Neural cell (in vitro differentiated cells): ENCODE results near the gene ACER1. TPM values are rescaled to one million over a fixed set of nuclear protein-coding genes. Genes with fewer than 3 reads are reported as not detected.

ENCODE experiments used
- H2AFZ ChIP-seq: fragments of 200-600, 300-800 bp; sonication (generic), shearing (Covaris generic); 2 replicates; pipeline ENCODE4 v1.6.0; 2014; ENCODE audit warnings: low read depth, mild to moderate bottlenecking, antibody characterized with exemption, low read length, moderate library complexity
- H3F3A ChIP-seq: fragments of 200-600 bp; shearing (Covaris generic); 2 replicates; pipeline ENCODE4 v1.6.1; 2016; ENCODE audit warnings: mild to moderate bottlenecking, moderate library complexity, mixed read lengths, antibody characterized with exemption, low read length; ENCODE audit not compliant: insufficient read depth, poor library complexity, severe bottlenecking
- H3K27ac ChIP-seq: fragments of 200-600, 300-800 bp; sonication (generic), shearing (Covaris generic); 2 replicates; pipeline ENCODE4 v1.5.1; 2014; ENCODE audit warnings: mild to moderate bottlenecking, low read length, moderate library complexity
- H3K27me3 ChIP-seq: fragments of 300-800, 200-600 bp; sonication (generic), shearing (Covaris generic); 2 replicates; pipeline ENCODE4 v1.6.0; 2014; ENCODE audit warnings: mild to moderate bottlenecking, low read depth, low read length, moderate library complexity; ENCODE audit not compliant: insufficient read depth
- H3K36me3 ChIP-seq: fragments of 300-800, 200-600 bp; sonication (generic), shearing (Covaris generic); 2 replicates; pipeline ENCODE4 v1.5.1; 2014; ENCODE audit warnings: mild to moderate bottlenecking, antibody characterized with exemption, low read length, moderate library complexity; ENCODE audit not compliant: insufficient read depth
- H3K4me2 ChIP-seq: fragments of 300-800, 200-600 bp; sonication (generic), shearing (Covaris generic); 2 replicates; pipeline ENCODE4 v1.6.0; 2014; ENCODE audit warnings: mild to moderate bottlenecking, low read length
- H3K4me3 ChIP-seq: fragments of 300-800, 200-600 bp; sonication (generic), shearing (Covaris generic); 2 replicates; pipeline ENCODE4 v1.5.1; 2014; ENCODE audit warnings: mild to moderate bottlenecking, low read length, moderate library complexity
- H3K79me2 ChIP-seq: fragments of 200-600 bp; shearing (Covaris generic); replicated peaks from 2 replicates; pipeline ENCODE4 v1.6.0; 2014; ENCODE audit warnings: mild to moderate bottlenecking, low read length, moderate library complexity; ENCODE audit not compliant: insufficient read depth
- H3K9ac ChIP-seq: fragments of 300-800, 200-600 bp; sonication (generic), shearing (Covaris generic); 2 replicates; pipeline ENCODE4 v1.6.1; 2016; ENCODE audit warnings: mild to moderate bottlenecking, low read length, mixed read lengths
- H3K9me2 ChIP-seq: fragments of 200-600 bp; shearing (Covaris generic); 2 replicates; pipeline ENCODE4 v1.6.1; 2016; ENCODE audit warnings: mild to moderate bottlenecking, low read length, mixed read lengths; ENCODE audit not compliant: insufficient read depth
- H3K9me3 ChIP-seq: fragments of 200-600, 300-800 bp; sonication (generic), shearing (Covaris generic); 2 replicates; pipeline ENCODE4 v1.6.1; 2016; ENCODE audit warnings: mild to moderate bottlenecking, mixed run types, low read length, moderate library complexity, mixed read lengths
- H4K20me1 ChIP-seq: fragments of 200-600 bp; shearing (Covaris generic); 2 replicates; pipeline ENCODE4 v1.6.1; 2016; ENCODE audit warnings: mild to moderate bottlenecking, mixed run types; ENCODE audit not compliant: insufficient read depth
- EP300 ChIP-seq: fragments of 450-650 bp; conservative IDR thresholded peaks from 2 replicates; pipeline ENCODE4 v1.6.1; 2014; ENCODE audit warnings: antibody characterized with exemption, mild to moderate bottlenecking, moderate library complexity; ENCODE audit not compliant: poor library complexity, severe bottlenecking
- EZH2 ChIP-seq: fragments of 200-600, 300-800 bp; shearing (Covaris generic), sonication (generic); IDR thresholded peaks from 2 replicates; pipeline ENCODE4 v1.6.1; 2014; ENCODE audit warnings: antibody characterized with exemption, low read length, borderline replicate concordance, mild to moderate bottlenecking; ENCODE audit not compliant: insufficient read depth, poor library complexity, severe bottlenecking
- MXI1 ChIP-seq: fragments of 450-650 bp; conservative IDR thresholded peaks from 2 replicates; pipeline ENCODE4 v1.6.1; 2014; ENCODE audit warnings: antibody characterized with exemption, mild to moderate bottlenecking; ENCODE audit not compliant: poor library complexity, severe bottlenecking
- POLR2AphosphoS5 ChIP-seq: IDR thresholded peaks from 2 replicates; pipeline ENCODE4 v1.6.1; 2012
- RAD21 ChIP-seq: fragments of 450-650 bp; conservative IDR thresholded peaks from 2 replicates; pipeline ENCODE4 v1.6.1; 2014; ENCODE audit warnings: antibody characterized with exemption, mild to moderate bottlenecking, moderate library complexity
- SMC3 ChIP-seq: fragments of 450-650 bp; conservative IDR thresholded peaks from 2 replicates; pipeline ENCODE4 v1.6.1; 2014; ENCODE audit warnings: antibody characterized with exemption, mild to moderate bottlenecking, moderate library complexity; ENCODE audit not compliant: poor library complexity
- TAF1 ChIP-seq: IDR thresholded peaks from 2 replicates; pipeline ENCODE4 v1.6.1; 2012; ENCODE audit warnings: low read depth
- polyA plus RNA-seq: library from polyadenylated mRNA; depleted of rRNA; stranded (reverse); fragments of >200 nt; gene quantifications from 2 replicates; pipeline ENCODE4 v1.2.3, GENCODE V29; 2014
- TF ChIP-seq, protein P1 (sequence below): fragments of 450-650 bp; IDR thresholded peaks from 2 replicates; pipeline ENCODE4 v1.5.1; 2014; ENCODE audit warnings: antibody characterized with exemption, mild to moderate bottlenecking, moderate library complexity; ENCODE audit not compliant: poor library complexity, severe bottlenecking
- TF ChIP-seq, protein P2 (sequence below): IDR thresholded peaks from 2 replicates; pipeline ENCODE4 v1.6.1; 2012; ENCODE audit warnings: borderline replicate concordance

ACER1 gene
- polyA plus RNA-seq, 1 donor from 2014 or later: not detected

DNA sequence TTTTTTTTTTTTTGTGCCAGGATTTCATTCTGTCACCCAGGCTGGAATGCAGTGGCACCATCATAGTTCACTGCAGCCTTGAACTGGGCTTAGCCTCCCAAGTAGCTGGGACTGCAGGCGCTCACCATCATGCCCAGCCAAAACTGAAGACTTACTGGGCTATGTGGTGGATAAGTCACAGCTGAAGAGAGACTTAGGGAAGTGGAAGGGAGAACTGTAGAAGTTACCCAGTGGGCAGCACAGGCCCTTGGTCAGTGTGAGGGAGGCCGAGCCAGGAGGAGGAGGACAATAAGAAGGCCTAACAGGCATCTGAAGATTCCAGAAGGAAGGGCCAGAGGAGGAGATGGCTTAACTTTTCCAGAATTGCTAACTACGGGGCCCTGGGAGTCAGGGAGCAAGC lies 46.3 kb upstream of the ACER1 start:
- TF ChIP-seq, protein P1, sequence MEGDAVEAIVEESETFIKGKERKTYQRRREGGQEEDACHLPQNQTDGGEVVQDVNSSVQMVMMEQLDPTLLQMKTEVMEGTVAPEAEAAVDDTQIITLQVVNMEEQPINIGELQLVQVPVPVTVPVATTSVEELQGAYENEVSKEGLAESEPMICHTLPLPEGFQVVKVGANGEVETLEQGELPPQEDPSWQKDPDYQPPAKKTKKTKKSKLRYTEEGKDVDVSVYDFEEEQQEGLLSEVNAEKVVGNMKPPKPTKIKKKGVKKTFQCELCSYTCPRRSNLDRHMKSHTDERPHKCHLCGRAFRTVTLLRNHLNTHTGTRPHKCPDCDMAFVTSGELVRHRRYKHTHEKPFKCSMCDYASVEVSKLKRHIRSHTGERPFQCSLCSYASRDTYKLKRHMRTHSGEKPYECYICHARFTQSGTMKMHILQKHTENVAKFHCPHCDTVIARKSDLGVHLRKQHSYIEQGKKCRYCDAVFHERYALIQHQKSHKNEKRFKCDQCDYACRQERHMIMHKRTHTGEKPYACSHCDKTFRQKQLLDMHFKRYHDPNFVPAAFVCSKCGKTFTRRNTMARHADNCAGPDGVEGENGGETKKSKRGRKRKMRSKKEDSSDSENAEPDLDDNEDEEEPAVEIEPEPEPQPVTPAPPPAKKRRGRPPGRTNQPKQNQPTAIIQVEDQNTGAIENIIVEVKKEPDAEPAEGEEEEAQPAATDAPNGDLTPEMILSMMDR: no peak
- no peak overlapping the region for H3K27ac ChIP-seq
- no peaks in the 10 kb centered on the region for H4K20me1 ChIP-seq
- H3K9me3 ChIP-seq: peaks cover 7% of the 10 kb centered on the region
- H3K9me2 ChIP-seq: no peaks in the 10 kb centered on the region
- no peak overlapping the region for H3K4me2 ChIP-seq
- H2AFZ ChIP-seq: no peak overlapping the region
- no peak overlapping the region for H3K9ac ChIP-seq
- no peaks in the 10 kb centered on the region for H3F3A ChIP-seq
- no peaks in the 10 kb centered on the region for H3K27me3 ChIP-seq
- H3K36me3 ChIP-seq: peaks cover 11% of the 10 kb centered on the region
- no peaks in the 10 kb centered on the region for H3K79me2 ChIP-seq
- no peak overlapping the region for H3K4me3 ChIP-seq

DNA sequence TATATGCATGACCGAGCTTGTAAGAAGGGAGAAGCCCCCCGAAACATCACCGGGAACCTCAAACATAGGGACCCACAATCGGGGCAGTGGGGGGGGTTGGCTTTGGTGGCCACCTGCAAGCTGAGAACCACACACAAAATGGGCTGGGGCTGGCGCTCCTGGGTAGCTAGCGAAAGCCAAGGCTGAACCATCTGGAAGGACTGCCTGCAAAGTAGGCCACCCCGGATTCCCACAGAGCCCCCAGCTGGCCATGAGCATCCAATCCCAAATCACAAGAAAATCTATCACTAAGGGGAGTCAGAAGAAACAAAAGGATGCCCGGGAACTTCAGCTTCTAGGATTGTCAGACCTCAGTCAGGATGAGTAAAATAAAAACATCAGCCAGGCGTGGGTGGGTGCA lies 45.1 kb upstream of the ACER1 start:
- Histone ChIP-seq H3K9me2 (no peaks in the 10 kb centered on the region), H3K27ac (no peak overlapping the region), H3K79me2 (no peaks in the 10 kb centered on the region), H3K9me3 (peaks cover 7% of the 10 kb centered on the region), H3K4me3 (no peak overlapping the region), H3K27me3 (no peaks in the 10 kb centered on the region), H3K9ac (no peak overlapping the region), H3K4me2 (no peak overlapping the region), H3F3A (no peaks in the 10 kb centered on the region), H2AFZ (no peak overlapping the region), H4K20me1 (no peaks in the 10 kb centered on the region), H3K36me3 (peaks cover 11% of the 10 kb centered on the region)
- no peak for TF ChIP-seq SMC3
- TF ChIP-seq EZH2: no peak
- no peak for TF ChIP-seq POLR2AphosphoS5
- TF ChIP-seq, protein P2, sequence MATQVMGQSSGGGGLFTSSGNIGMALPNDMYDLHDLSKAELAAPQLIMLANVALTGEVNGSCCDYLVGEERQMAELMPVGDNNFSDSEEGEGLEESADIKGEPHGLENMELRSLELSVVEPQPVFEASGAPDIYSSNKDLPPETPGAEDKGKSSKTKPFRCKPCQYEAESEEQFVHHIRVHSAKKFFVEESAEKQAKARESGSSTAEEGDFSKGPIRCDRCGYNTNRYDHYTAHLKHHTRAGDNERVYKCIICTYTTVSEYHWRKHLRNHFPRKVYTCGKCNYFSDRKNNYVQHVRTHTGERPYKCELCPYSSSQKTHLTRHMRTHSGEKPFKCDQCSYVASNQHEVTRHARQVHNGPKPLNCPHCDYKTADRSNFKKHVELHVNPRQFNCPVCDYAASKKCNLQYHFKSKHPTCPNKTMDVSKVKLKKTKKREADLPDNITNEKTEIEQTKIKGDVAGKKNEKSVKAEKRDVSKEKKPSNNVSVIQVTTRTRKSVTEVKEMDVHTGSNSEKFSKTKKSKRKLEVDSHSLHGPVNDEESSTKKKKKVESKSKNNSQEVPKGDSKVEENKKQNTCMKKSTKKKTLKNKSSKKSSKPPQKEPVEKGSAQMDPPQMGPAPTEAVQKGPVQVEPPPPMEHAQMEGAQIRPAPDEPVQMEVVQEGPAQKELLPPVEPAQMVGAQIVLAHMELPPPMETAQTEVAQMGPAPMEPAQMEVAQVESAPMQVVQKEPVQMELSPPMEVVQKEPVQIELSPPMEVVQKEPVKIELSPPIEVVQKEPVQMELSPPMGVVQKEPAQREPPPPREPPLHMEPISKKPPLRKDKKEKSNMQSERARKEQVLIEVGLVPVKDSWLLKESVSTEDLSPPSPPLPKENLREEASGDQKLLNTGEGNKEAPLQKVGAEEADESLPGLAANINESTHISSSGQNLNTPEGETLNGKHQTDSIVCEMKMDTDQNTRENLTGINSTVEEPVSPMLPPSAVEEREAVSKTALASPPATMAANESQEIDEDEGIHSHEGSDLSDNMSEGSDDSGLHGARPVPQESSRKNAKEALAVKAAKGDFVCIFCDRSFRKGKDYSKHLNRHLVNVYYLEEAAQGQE: no peak
- TF ChIP-seq RAD21: no peak
- TF ChIP-seq, protein P1: no peak
- no peak for TF ChIP-seq TAF1
- no peak for TF ChIP-seq EP300
- no peak for TF ChIP-seq MXI1
